GM19043 (cell line): ENCODE data around the gene B3GALT6.
"Not testable (repeated sequence)": the region's sequence is repeated elsewhere in the genome, so short reads cannot be mapped to it uniquely, and the experiment has no call there.

ENCODE experiments used
- ATAC-seq: cut with Tn5 transposase; IDR thresholded peaks from one replicate; pipeline ENCODE4 v1.9.1; 2021; ENCODE audit warnings: low read depth; ENCODE audit not compliant: unreplicated experiment

B3GALT6 gene

GRCh38 chr1:1242461-1243265 lies 10.6 kb downstream of the B3GALT6 start:
- no peak for ATAC-seq

- ATAC-seq, result no peak
Observed at GRCh38 chr1:1243266-1243660, 11.2 kb downstream of the B3GALT6 start.

DNA sequence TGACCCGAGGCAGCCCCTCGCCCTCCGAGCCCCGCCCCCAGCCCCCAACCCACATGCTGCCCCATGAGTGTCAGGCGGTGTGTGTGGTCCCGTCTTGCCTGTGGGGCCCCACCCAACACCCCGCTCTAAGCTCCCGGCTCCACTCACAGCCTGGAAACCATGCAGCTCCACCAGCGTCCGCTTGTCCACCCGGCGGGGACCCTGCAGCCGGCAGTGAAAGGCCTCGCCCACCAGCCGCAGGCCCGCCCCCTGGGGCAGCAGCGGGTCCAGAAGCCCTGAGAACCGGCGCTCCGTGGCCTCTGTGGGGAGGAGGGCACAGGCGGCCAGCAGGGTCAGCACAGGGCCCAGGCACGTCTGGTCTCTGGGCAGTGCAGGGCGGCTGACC lies 11.8 kb downstream of the B3GALT6 start:
- ATAC-seq, result no peak

DNA sequence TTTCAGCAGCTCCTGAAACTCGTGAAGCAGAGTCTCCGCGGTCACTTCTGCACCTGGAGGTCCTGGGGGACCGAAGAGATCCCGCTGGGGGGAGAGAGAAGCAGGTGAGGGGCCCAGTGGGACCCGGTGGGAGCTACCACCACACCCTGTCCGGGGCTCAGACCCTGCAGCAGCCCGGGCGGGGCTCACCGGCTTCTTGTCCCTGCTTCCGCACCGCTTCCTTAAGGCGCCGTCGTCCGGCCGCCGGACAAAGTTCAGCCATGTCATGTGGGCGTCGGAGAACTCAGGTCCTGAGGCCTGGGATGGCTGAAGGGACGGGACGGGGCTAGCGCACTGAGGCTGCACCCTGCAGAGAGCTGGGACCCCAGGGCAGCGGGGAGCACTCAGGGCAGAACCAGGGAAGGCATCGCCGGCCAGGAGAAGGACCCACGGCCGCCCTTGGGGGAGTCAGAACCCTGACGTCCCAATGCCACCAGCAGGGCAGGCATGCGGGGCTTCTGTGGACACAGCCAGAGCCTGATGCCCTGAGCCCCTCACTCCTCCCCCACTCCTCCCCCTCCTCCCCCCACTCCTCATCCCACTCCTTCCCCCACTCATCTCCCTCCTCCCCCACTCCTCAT lies 12.3 kb downstream of the B3GALT6 start:
- ATAC-seq, result no peak

- no peak for ATAC-seq
Observed at GRCh38 chr1:1245178-1245816, 13.3 kb downstream of the B3GALT6 start.

DNA sequence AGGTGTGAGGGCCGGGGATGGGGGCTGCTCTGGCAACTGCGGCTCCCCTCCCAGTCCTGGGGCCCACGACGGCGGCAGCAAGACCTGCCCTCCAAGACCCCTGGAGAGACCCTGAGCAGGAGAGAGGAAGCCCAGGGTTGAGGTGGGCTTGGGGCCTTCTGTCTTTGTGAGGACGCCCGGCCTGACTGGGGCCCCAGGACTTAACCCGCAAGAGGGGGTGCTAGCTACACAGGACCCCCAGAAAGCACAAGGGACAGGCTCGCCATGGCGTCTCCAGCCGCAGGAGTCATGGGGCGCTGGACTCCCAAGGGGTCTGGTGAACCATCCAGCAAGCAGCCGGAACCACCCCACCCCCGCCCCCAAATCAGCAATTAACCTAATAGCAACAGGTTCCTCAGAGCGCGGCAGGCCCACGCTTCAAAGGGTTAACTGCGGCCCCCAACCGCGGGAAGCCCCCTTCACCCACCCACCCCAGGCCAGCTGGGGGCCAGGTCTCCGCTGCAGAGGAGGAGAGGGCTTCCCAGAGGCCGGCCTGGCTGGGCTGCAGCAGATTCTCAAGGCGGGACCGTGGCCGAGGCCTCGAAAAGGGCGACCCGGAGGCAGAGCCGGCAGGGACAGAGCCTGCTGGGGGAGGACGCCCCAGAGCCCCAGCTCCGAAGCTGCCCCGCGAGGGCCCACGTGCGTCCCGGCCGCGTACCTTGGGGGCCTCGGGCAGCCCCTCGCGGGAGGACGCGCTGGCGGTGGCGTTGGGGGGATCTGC lies 14.0 kb downstream of the B3GALT6 start:
- ATAC-seq, result no peak

- ATAC-seq, result no peak
Observed at GRCh38 chr1:1246577-1247340, 14.7 kb downstream of the B3GALT6 start, which contains the start of gene C1QTNF12. TSS of gene C1QTNF12 (minus strand) at chr1:1246722. CDS start at chr1:1246690, 32 bp downstream.

- ATAC-seq, result no peak
Observed at GRCh38 chr1:1247341-1247913, 15.4 kb downstream of the B3GALT6 start.

- not testable (repeated sequence) for ATAC-seq
Observed at GRCh38 chr1:1248009-1248913, 16.2 kb downstream of the B3GALT6 start.

DNA sequence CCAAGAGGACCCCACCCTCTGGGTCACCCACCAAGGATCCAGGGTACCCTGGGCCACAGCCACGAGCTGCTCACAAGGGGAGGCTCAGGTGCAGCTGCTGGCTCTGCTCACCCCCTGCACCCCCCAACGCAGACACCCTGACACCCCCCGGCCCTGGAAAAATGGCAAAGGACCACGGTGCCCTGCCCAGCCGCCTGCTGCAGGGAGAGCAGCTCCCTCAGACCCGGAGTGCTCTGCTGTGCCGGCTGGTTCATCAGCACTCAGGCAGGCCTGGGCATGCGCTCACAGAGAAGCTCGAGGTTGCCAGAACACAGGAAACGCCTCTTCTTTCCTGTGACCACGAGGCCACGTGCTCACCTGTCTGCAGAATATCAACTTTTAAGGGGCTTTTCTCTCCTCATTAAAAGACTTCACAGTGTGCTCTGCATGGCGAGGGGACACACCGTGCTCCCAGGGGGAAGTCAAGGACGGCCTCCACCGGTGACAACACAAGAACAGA lies 18.8 kb downstream of the B3GALT6 start:
- ATAC-seq, result peak; percentile 63

DNA sequence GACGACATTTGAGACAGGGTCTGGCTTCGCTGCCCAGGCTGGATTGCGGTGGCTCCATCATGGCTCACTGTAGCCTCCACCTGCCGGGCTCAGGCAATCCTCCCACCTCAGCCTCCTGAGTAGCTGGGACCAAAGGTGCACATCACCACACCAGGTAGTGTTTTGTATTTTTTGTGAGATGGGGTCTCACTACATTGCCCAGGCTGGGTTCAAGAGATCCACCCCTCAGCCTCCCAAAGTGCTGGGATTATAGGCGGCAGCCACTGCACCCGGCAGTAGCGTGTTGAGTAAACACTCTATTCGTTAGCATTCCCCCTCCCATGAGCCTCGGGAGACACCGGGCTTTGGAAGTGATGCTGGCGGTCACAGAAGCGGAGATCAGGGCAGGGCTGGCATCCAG lies 21.3 kb downstream of the B3GALT6 start:
- no peak for ATAC-seq

- no peak for ATAC-seq
Observed at GRCh38 chr1:1253972-1254666, 22.1 kb downstream of the B3GALT6 start.

DNA sequence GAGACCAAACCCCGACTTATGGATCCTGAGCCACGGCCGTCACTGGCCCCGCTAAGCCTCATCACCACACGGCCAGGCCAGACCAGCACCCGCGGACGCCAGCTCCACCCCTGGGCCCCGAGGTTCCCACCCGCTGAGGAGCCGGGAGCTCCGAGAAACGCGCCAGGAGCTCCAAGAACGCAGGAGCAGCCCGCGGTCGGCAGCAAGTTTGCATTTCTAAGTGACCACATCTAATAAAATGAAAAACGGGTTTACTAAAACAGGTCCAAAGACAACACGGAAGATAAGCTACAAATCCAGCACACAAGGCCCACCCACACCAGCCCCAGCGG lies 22.6 kb downstream of the B3GALT6 start:
- ATAC-seq, result no peak

- no peak for ATAC-seq
Observed at GRCh38 chr1:1255078-1255477, 23.0 kb downstream of the B3GALT6 start.

DNA sequence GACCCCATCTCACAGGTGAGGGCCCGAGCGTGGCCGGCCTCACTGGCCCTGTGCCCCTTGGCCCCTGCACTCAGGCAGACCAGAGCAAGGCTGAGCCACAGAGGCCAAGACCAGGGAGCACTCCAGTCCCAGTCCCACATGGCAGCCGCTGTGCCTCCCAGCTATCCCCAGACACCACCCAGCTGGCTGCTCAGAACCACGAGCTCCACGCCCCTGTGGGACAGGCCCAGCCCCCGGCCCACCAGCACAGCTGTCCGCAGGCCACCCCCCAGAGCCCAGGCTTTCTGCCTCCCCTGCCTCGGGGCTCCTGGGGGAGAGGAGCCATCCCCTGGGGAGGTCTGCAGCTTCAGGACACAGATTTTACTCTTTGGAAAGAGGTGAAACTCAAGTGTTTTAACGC lies 23.6 kb downstream of the B3GALT6 start:
- ATAC-seq, result no peak

- no peak for ATAC-seq
Observed at GRCh38 chr1:1256956-1257871, 25.2 kb downstream of the B3GALT6 start.

DNA sequence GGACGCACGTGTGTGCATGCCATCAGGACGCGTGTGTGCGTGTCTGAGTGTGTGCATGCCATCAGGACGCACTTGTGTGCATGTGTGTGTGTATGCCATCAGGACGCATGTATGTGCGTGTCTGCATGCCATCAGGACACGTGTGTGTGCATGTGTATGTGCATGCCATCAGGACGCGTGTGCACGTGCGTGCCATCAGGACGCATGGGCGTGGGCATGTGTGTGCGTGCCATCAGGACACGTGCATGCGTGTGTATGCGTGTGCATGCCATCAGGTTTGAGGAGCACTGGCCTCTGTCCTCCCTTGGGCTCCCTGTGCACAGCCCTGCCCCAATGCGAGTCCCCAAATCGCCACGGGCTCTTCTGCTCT lies 27.1 kb downstream of the B3GALT6 start:
- ATAC-seq, result no peak
